IPS DF 6.9 (cell line): ENCODE results near the gene ASCC1.

Source experiments
- DNase-seq: peaks from one replicate; pipeline ENCODE4 v3.0.0-alpha.2; 2013; ENCODE audit warnings: low read depth, low spot score
- H3K27ac ChIP-seq: one replicate; pipeline ENCODE4 v1.5.1; 2013; ENCODE audit warnings: low read length, control low read depth
- H3K27me3 ChIP-seq: 2 replicates; pipeline ENCODE4 v1.6.1; 2013; ENCODE audit warnings: mild to moderate bottlenecking, low read length; ENCODE audit not compliant: control insufficient read depth, insufficient read depth
- H3K36me3 ChIP-seq: 2 replicates; pipeline ENCODE4 v1.6.1; 2013; ENCODE audit warnings: low read length; ENCODE audit not compliant: control insufficient read depth, insufficient read depth
- H3K4me1 ChIP-seq: 2 replicates; pipeline ENCODE4 v1.6.1; 2013; ENCODE audit warnings: low read length; ENCODE audit not compliant: control insufficient read depth, insufficient read depth
- H3K4me3 ChIP-seq: 2 replicates; pipeline ENCODE4 v1.5.1; 2013; ENCODE audit warnings: mild to moderate bottlenecking, low read length
- H3K9me3 ChIP-seq: 2 replicates; pipeline ENCODE4 v1.6.1; 2013; ENCODE audit warnings: low read length, inconsistent platforms; ENCODE audit not compliant: control insufficient read depth, insufficient read depth
- WGBS: extraction: QIAGEN DNeasy Blood & Tissue Kit; methylation state at CpG from one replicate; pipeline ENCODE4 v1.1.7; 2013; ENCODE audit warnings: mixed read lengths, missing lambda C conversion rate; ENCODE audit not compliant: insufficient read length, insufficient coverage; 5-methylcytosine and 5-hydroxymethylcytosine counted together

Gene ASCC1

DNA sequence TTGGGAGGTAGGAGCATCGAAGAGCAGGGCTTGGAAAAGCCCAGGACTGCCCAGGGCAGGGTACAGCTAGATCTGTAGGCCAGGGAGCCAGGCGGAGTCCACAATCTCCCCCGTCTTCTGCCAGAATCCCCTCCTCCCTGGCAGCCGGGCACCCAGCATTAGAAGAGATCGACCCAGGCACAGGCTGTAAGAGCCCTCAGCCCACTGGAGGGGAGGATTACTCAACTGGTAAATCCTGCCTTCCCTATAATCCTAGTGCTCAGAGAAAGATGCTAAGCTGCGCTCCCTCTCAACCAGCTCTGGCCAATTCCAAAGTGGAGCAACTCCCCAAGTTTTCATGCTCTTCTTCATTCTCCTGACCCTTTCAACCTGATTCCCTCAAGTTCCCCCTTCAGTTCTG lies 130.9 kb downstream of the ASCC1 start:
- no peak overlapping the region for H3K4me3 ChIP-seq
- no peaks in the 10 kb centered on the region for H3K9me3 ChIP-seq
- no peak for DNase-seq
- no CpG with 5 or more reads among the region's 6 CpGs for WGBS
- H3K4me1 ChIP-seq: peaks cover 10% of the 10 kb centered on the region
- H3K27me3 ChIP-seq: peaks cover 24% of the 10 kb centered on the region
- no peak overlapping the region for H3K27ac ChIP-seq
- no peaks in the 10 kb centered on the region; the same call in 1 of the 2 replicates for H3K36me3 ChIP-seq

DNA sequence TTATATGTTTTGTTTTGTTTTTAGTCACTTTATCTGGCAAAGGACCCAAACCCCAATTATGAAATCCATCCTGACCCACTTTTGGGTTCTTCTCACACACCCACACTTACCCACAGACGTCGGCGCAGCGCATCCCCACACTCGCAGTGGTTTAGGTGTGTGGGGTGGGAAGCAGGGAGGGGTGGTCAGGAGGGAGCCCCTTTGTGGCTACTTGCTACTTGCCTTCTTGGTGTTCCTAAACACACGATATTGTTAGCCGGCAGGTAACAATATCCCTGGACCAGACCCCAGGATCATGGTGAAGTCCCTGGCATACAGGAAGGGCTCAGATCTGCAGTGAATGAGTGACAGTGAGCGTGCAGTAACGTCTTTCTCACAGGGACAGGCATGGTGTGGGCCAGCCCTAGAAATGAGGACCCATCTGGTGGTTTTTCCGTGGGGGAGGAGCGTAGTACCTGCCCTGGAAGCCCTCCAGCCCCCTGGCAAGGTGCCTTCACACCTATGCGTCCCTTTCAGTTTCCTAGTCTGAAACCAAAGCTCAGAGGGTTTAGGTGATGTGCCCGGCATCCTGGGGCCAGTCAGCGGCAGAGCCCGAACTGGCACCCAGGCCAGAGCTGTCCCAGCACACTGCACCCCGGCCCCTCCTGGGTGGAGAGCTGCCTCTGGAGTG lies 132.2 kb downstream of the ASCC1 start:
- Histone ChIP-seq H3K27me3 (peaks cover 23% of the 10 kb centered on the region), H3K4me3 (no peak overlapping the region), H3K27ac (no peak overlapping the region), H3K9me3 (no peaks in the 10 kb centered on the region), H3K36me3 (no peaks in the 10 kb centered on the region; the same call in 1 of the 2 replicates), H3K4me1 (peaks cover 8% of the 10 kb centered on the region)
- no CpG with 5 or more reads among the region's 16 CpGs for WGBS
- DNase-seq: no peak

DNA sequence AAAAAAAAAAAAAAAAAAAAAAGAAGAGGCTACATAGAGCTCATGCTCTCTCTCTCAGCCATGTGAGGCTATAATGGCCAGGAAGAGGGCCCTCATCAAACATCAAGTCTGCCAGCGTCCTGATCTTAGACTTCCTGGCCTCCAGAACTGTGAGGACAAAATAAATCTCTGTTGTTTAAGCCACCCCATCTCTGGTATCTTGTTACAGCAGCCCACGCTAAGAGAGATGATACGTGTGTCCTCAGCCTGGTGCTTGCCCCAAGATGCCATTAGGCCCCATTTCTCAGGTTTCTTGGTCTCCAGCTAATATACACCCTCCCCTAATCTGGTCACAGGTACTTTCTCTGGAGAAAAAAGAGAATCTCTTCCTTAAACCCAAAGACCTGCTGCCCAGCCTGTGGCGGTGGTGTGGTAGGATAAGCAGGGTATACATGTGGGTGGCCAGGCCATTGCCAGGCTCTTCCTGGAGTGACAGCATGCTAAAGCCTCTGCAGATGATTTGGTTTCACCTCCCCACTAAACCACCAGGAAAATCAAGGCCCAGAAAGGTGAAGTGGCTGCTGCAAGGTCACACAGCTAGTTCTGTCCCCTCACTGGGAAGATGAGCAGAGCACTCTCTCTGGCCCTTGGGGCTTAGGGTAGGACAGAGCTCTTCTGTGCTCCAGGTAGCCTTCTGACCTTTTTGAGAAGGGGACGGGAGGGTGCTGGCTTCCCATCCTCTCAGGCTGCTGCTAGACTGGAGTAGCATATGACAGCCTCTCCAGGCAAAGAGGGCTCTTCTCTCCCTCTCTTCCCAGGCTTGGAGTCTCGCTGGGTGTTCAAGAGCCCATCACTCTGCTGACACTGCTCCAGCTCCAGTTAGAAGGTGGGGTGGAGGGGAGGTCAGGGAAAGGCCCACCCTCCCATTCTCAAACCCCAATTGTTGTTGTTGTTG lies 133.0 kb downstream of the ASCC1 start:
- no peak for DNase-seq
- no CpG with 5 or more reads among the region's 6 CpGs for WGBS
- Histone ChIP-seq H3K36me3 (no peaks in the 10 kb centered on the region; the same call in 1 of the 2 replicates), H3K4me1 (peaks cover 3% of the 10 kb centered on the region), H3K27me3 (peaks cover 15% of the 10 kb centered on the region), H3K4me3 (no peak overlapping the region), H3K9me3 (no peaks in the 10 kb centered on the region), H3K27ac (no peak overlapping the region)

DNA sequence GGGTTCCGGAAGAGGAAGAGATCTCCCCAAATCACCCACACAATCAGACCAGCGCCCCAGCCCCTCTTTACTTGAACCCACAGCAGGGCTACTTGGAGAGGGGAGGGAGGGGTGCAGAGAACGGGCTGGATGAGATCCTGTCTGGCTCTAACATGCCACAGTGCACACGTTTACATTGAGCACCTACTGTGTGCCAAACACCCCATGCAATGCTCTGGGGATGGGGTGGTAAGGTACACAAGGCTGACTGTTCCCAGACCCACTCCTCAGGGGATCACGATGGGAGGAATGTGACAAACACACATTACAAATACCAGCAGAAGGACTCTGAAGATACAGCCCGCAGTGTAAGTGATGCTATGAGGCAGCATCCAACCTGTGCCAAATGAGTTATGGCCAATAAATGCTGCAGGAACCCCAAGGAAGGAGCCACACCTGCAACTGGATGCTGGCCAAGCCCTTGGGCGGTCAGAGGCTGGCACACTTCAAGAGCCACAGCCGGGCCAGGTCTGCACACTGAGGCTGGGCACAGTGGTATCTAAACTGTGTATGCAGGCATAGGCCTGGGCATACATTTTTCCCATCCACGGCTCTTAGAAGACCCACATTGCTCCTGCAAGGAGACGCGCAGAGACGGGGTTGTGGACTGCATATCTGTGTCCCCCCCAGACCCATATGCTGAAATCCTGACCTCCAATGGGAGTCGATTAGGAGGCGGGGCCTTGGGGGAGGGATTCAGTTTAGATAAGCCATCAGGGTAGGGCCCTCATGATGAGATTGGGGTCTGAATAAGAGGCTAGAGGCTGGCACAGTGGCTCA lies 134.1 kb downstream of the ASCC1 start:
- Histone ChIP-seq H3K27ac (no peak overlapping the region), H3K4me3 (no peak overlapping the region), H3K27me3 (peaks cover 6% of the 10 kb centered on the region; the same call in 1 of the 2 replicates), H3K36me3 (no peaks in the 10 kb centered on the region), H3K4me1 (no peaks in the 10 kb centered on the region; the same call in 1 of the 2 replicates), H3K9me3 (no peaks in the 10 kb centered on the region)
- DNase-seq: no peak
- no CpG with 5 or more reads among the region's 14 CpGs for WGBS

DNA sequence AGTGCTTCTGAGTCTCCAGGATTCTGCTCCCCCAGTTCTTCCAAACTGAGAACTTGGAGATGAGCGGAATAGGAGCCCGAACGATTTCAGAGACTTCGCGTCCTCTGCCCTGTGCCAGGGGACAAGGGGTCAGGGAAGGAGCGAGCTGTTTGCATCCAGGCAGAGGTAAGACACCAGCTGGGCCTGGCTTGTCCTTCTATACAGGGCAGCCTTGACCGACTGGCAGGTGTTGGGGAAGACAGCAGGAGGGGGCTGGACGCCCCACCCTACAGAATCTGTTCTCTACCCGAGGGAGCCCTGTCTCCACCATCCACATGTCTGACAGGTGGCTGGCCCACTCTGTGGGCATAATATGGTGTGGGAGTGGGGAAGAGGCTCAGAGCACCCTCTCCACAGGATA lies 134.9 kb downstream of the ASCC1 start:
- Histone ChIP-seq H3K4me3 (no peak overlapping the region), H3K9me3 (no peaks in the 10 kb centered on the region), H3K27ac (no peak overlapping the region), H3K27me3 (peaks cover 3% of the 10 kb centered on the region; the same call in 1 of the 2 replicates), H3K4me1 (no peaks in the 10 kb centered on the region; the same call in 1 of the 2 replicates), H3K36me3 (no peaks in the 10 kb centered on the region)
- no peak for DNase-seq
- no CpG with 5 or more reads among the region's 9 CpGs for whole genome bisulfite sequencing

DNA sequence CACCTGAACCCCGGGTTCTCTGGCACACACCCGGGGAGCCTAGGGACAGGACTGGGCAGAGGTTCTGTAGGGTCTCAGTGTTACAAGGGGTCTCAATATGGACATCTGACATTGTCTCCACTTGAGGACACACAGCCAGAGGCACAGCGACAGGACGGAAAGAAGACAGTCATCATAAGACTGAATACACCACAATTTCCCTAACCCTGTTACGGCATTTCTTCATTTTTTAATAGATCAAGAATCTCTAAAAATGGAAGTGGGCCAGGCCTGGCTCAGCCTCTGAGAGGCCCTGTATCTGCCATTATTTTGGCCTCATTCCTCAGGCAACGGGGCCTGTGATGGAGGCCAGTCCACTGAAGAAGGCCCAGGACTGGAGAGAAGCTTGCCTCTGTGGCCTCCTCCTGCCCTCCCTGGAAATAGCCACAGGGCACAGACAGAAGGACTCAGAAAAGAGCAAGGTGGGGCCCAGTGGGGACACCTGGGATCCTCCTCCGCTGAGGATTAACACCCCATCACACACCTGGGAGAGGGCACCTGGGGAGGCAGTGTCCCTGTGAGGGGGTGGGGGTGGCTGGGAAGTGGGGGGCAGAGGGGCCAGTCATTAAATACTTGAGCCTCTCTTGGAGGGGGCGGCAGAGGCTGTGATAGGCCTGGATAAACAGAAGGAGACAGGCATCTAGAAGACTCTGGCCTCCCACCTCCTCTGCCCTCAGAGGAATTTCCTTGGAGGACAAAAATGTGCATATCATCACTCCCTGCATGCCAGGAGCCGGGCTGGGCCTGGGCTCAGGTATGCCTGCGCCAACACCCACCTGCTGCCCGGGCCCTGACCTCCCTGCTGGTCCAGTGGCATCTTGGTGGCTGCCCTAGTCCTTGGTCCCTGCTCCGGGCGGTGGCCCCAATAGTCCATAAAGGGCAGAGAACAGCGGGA lies 135.8 kb downstream of the ASCC1 start:
- Histone ChIP-seq H3K4me3 (no peak overlapping the region), H3K27ac (no peak overlapping the region), H3K27me3 (peaks cover 2% of the 10 kb centered on the region; the same call in 1 of the 2 replicates), H3K9me3 (no peaks in the 10 kb centered on the region), H3K4me1 (no peaks in the 10 kb centered on the region; the same call in 1 of the 2 replicates), H3K36me3 (no peaks in the 10 kb centered on the region)
- no CpG with 5 or more reads among the region's 14 CpGs for WGBS
- DNase-seq: no peak

DNA sequence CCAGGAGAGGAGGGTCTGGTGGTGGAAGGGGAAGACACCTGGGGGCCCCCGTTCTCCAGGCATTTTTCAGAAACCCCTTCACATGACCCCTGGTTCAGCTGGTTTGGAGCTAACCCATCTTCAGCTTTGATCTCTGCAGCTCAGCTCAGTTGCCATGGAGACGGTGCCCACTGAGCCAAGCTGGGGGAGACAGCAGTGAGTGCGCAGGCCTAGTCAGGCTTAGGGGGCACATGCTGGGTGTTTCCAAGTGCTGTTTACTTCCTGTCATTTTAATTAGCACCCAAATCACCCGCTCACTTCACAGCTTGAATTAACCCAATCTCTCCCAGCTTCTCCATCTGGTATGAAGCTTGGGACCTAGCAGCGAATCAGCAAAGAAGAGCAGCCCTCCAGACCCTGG lies 136.7 kb downstream of the ASCC1 start:
- no peak for DNase-seq
- WGBS: no CpG with 5 or more reads among the region's 5 CpGs
- Histone ChIP-seq H3K4me1 (no peaks in the 10 kb centered on the region; the same call in 1 of the 2 replicates), H3K36me3 (no peaks in the 10 kb centered on the region), H3K4me3 (no peak overlapping the region), H3K27ac (no peak overlapping the region), H3K9me3 (no peaks in the 10 kb centered on the region), H3K27me3 (no peaks in the 10 kb centered on the region)

DNA sequence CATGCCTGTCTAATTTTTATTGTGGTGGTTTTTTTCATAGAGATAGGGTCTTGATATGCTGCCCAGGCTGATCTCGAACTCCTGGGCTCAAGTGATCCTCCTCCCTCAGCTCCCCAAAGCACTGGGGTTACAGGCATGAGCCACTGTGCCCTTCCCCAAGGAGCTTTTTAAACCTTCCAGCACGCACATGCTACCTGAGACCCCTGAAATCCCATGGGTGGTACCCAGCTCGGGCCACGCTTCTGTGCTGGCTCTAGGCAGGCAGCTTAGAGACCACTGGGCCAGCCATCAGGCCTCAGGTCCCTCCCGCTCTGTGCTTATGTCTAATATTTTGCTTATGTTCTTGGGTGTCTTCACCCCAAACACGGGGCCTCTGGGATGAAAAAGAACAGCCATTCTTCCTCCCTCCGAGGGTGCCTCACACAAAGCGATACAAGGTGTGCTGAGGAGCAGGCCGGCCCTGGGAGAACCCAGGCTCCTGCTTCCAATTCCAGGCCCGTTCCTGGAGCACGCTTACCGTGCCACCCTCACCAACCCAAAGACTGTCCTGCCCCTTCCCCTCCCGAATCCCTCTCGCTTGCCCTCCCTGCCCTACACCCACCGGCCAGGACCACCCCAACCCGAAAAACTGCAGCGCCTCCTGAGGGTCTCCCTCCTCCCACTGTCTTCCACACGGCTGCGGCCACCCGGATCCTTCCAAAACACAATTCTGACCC lies 138.6 kb downstream of the ASCC1 start:
- no peak overlapping the region for H3K27ac ChIP-seq
- no peak overlapping the region for H3K4me3 ChIP-seq
- no peaks in the 10 kb centered on the region; the same call in 1 of the 2 replicates for H3K4me1 ChIP-seq
- no peaks in the 10 kb centered on the region for H3K9me3 ChIP-seq
- no peaks in the 10 kb centered on the region for H3K36me3 ChIP-seq
- no peaks in the 10 kb centered on the region for H3K27me3 ChIP-seq
- no CpG with 5 or more reads among the region's 20 CpGs for WGBS
- DNase-seq: no peak

DNA sequence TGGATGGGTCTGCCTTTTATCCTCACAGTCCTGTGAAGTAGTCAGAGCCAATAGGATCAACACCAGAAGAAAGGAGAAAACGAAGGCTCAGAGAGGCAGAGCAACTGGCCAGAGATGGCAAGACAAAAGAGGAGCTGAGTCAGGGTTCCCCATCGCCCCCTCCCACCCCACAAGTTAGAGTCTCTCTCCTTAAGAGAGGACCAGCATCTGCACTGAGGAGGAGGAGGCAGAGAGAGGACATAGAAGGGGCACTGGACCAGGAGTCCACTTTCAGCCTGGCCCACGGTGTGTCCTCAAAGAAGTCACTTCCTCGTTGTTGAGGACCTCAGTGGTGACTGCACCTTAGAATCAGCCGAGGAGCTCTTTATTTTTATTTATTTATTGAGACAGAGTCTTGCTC lies 139.3 kb downstream of the ASCC1 start:
- Histone ChIP-seq H3K4me1 (no peaks in the 10 kb centered on the region; the same call in 1 of the 2 replicates), H3K36me3 (no peaks in the 10 kb centered on the region), H3K27me3 (no peaks in the 10 kb centered on the region), H3K4me3 (no peak overlapping the region), H3K27ac (no peak overlapping the region), H3K9me3 (no peaks in the 10 kb centered on the region)
- DNase-seq: no peak
- no CpG with 5 or more reads among the region's 5 CpGs for WGBS
